Measurements from ENCODE around the gene GRPEL1. TPM values are rescaled to one million over a fixed set of nuclear protein-coding genes. Genes with fewer than 3 reads are reported as not detected.
A peak's percentile ranks its signal among the peaks of the same experiment; 100 is the strongest.

Gene GRPEL1
- total and polyA plus RNA-seq, 9 of the 15 experiments (the other 6 are each of a cell fraction or from before 2014, with no cell fraction given) = 43.4 to 192 (median 86.6) TPM

GRCh38 chr4:7101692-7102515, 34.0 kb upstream of the GRPEL1 start (continued):
- TF ChIP-seq ARID4B (CRISPR knock-in tag; IDR thresholded peaks at IDR 0.05) (no peak), HNRNPL (IDR thresholded peaks at IDR 0.05; ENCODE audit: low read depth, low read length) (no peak), CTBP1 (IDR thresholded peaks at IDR 0.05; ENCODE audit: borderline replicate concordance) (peak; percentile 79; the same call in 1 of the 2 replicates), RAD21 (CRISPR knock-in tag; conservative IDR thresholded peaks at IDR 0.05 in 1 of 2, IDR thresholded peaks at IDR 0.05 in 1 of 2) (peak in 1 of 2 experiments; percentile 37; a peak in 1 of 4 replicates), SPI1 (IDR thresholded peaks at IDR 0.05; ENCODE audit: borderline replicate concordance, low read depth, low read length) (peak; percentile 83), HDAC2 (IDR thresholded peaks at IDR 0.05) (0 out of 2 replicates have a peak, but pooled peaks have one; percentile 35), RB1 (IDR thresholded peaks at IDR 0.05; ENCODE audit: low read depth) (peak; percentile 51; the same call in 1 of the 2 replicates), MAFG (tag; conservative IDR thresholded peaks at IDR 0.05) (no peak), ZC3H11A (IDR thresholded peaks at IDR 0.05; ENCODE audit: low read depth, low read length) (0 out of 2 replicates have a peak, but pooled peaks have one; percentile 27), CTCF (IDR thresholded peaks at IDR 0.05 in 2 of 3, conservative IDR thresholded peaks at IDR 0.05 in 1 of 3; ENCODE audit: insufficient read depth in 2 of 3, low read depth in 1 of 3, low read length in 3 of 3) (peak; percentile 62 to 84 (median 74)), TFAP4 (CRISPR knock-in tag; IDR thresholded peaks at IDR 0.05; ENCODE audit: borderline replicate concordance) (peak; percentile 59; the same call in 1 of the 2 replicates), SMAD4 (CRISPR knock-in tag; conservative IDR thresholded peaks at IDR 0.05) (0 out of 2 replicates have a peak, but pooled peaks have one; percentile 21), XRCC5 (IDR thresholded peaks at IDR 0.05; ENCODE audit: low read depth, low read length) (peak; percentile 68; the same call in 1 of the 2 replicates)

Measured in K562 (cell line).